HepG2 (cell line): ENCODE results near the gene PIGL. TPM values are rescaled to one million over a fixed set of nuclear protein-coding genes. Genes with fewer than 3 reads are reported as not detected.

ENCODE experiments used
- ATAC-seq: fragments of 200-7000 bp; cut with Tn5 transposase; 3 replicates; pipeline ENCODE4 v1.9.1; 2020; ENCODE audit warnings: mild to moderate bottlenecking, moderate library complexity
- BruUV-seq: library from RNA; stranded (reverse); fragments of 400-500 nt; replicated peaks from 2 replicates; lab custom pipeline; 2021; lab: Mats Ljungman, UMichigan
- CTCF ChIA-PET: fragments of 300-600 bp; formaldehyde crosslinking; extraction: SDS; loops from one replicate; lab custom pipeline; 2021; ENCODE audit warnings: low total read pairs, inconsistent platforms, low intra/inter-chr PET ratio; lab: Yijun Ruan, JAX
- POLR2A ChIA-PET: fragments of 350-600 bp; sonication (Branson Sonifier 250); formaldehyde crosslinking; loops from one replicate; lab custom pipeline; 2020; ENCODE audit warnings: antibody characterized with exemption, inconsistent platforms; lab: Yijun Ruan, JAX
- DNase-seq: peaks from one replicate; pipeline ENCODE4 v3.0.0-alpha.2; 2015; ENCODE audit warnings: low spot score
- FAIRE-seq: peaks from 3 replicates; lab custom pipeline; 2011; peaks lifted over from hg19 to GRCh38; lab: Jason Lieb, UNC
- H2AFZ ChIP-seq: one replicate; pipeline ENCODE4 v1.6.1; 2011; ENCODE audit warnings: low read length, inconsistent platforms
- H3K27ac ChIP-seq: fragments of 300-600 bp; 3 replicates; pipeline ENCODE4 v1.8.0; 2011; ENCODE audit warnings: mixed run types, mild to moderate bottlenecking, mixed read lengths, low read length, inconsistent platforms; ENCODE audit not compliant: insufficient read depth; ENCODE audit errors: extremely low read length
- H3K27me3 ChIP-seq, 2 experiments: fragments of 200-600 bp in 1 of 2; 2 replicates in 1 of 2; 3 replicates in 1 of 2; pipeline versions ENCODE4 v1.6.0 to v1.8.0; 2011; ENCODE audit warnings: low read length in 2 of 2, mild to moderate bottlenecking in 2 of 2, moderate library complexity in 2 of 2, inconsistent platforms in 1 of 2; ENCODE audit not compliant: insufficient read depth in 2 of 2, control insufficient read depth in 1 of 2
- H3K36me3 ChIP-seq, 2 experiments: fragments of 200-600 bp in 1 of 2; replicated peaks in 1 of 2; 2 replicates in 1 of 2; 3 replicates in 1 of 2; pipeline versions ENCODE4 v1.5.1 to v1.8.0; 2011; ENCODE audit warnings: low read length in 2 of 2, inconsistent platforms in 1 of 2; ENCODE audit not compliant: insufficient read depth in 2 of 2, control insufficient read depth in 1 of 2
- H3K4me1 ChIP-seq: 2 replicates; pipeline ENCODE4 v1.5.1; 2012; ENCODE audit warnings: low read length, inconsistent platforms; ENCODE audit not compliant: insufficient read depth
- H3K4me2 ChIP-seq: 2 replicates; pipeline ENCODE4 v1.6.0; 2011; ENCODE audit warnings: low read depth, low read length, inconsistent platforms
- H3K4me3 ChIP-seq, 3 experiments: fragments of 200-600 bp in 1 of 3; sonication (generic), shearing (Covaris generic) in 1 of 3; replicated peaks in 1 of 3; 2 replicates each; pipeline ENCODE4 v1.5.1; 2011 to 2016; ENCODE audit warnings: low read length in 3 of 3, inconsistent platforms in 2 of 3, low read depth in 2 of 3, mild to moderate bottlenecking in 2 of 3, control low read depth in 1 of 3, mixed read lengths in 1 of 3; ENCODE audit not compliant: insufficient read depth in 1 of 3
- H3K79me2 ChIP-seq: one replicate; pipeline ENCODE4 v1.6.1; 2011; ENCODE audit warnings: low read length, inconsistent platforms; ENCODE audit not compliant: insufficient read depth
- H3K9ac ChIP-seq: 2 replicates; pipeline ENCODE4 v1.6.0; 2011; ENCODE audit warnings: mild to moderate bottlenecking, low read depth, low read length, inconsistent platforms; ENCODE audit not compliant: insufficient read depth
- H3K9me3 ChIP-seq: 2 replicates; pipeline ENCODE4 v1.5.1; 2012; ENCODE audit warnings: mild to moderate bottlenecking, low read length
- H4K20me1 ChIP-seq: 2 replicates; pipeline ENCODE4 v1.6.0; 2011; ENCODE audit warnings: inconsistent platforms, mild to moderate bottlenecking, low read length, moderate library complexity; ENCODE audit not compliant: insufficient read depth
- AGO1 ChIP-seq: fragments of 200-400 bp; formaldehyde crosslinking; IDR thresholded peaks from 2 replicates; pipeline ENCODE4 v1.6.1; 2017; ENCODE audit warnings: mild to moderate bottlenecking, low read depth, low read length, moderate library complexity; ENCODE audit not compliant: poor library complexity, severe bottlenecking
- CTCF ChIP-seq: sonication (generic); formaldehyde crosslinking; IDR thresholded peaks from 2 replicates; pipeline ENCODE4 v1.5.0; 2020; ENCODE audit warnings: mild to moderate bottlenecking, missing genetic modification reagents, moderate library complexity
- EP300 ChIP-seq, 3 experiments: sonication (generic) in 1 of 3; formaldehyde crosslinking in 1 of 3; IDR thresholded peaks; 2 replicates each; pipeline versions ENCODE4 v1.5.1 to v1.6.1; 2011 to 2020; ENCODE audit warnings: low read depth in 2 of 3, low read length in 2 of 3, borderline replicate concordance in 1 of 3, improper control_type of control experiment in 1 of 3, mild to moderate bottlenecking in 1 of 3, missing genetic modification reagents in 1 of 3, moderate library complexity in 1 of 3
- FIP1L1 ChIP-seq: fragments of 200-400 bp; formaldehyde crosslinking; IDR thresholded peaks from 2 replicates; pipeline ENCODE4 v1.6.1; 2018; ENCODE audit warnings: low read depth, mild to moderate bottlenecking, low read length, moderate library complexity, borderline replicate concordance; ENCODE audit not compliant: insufficient read depth
- GLI4 ChIP-seq: sonication (generic); formaldehyde crosslinking; IDR thresholded peaks from 2 replicates; pipeline ENCODE4 v1.5.1; 2020; ENCODE audit warnings: missing genetic modification reagents, mild to moderate bottlenecking, moderate library complexity, borderline replicate concordance
- HNRNPH1 ChIP-seq: fragments of 200-400 bp; formaldehyde crosslinking; optimal IDR thresholded peaks from 2 replicates; pipeline ENCODE3; 2017; ENCODE audit warnings: mild to moderate bottlenecking, low read depth, low read length
- MAFK ChIP-seq, 2 experiments: IDR thresholded peaks in 1 of 2; conservative IDR thresholded peaks in 1 of 2; 2 replicates each; pipeline ENCODE4 v1.6.1; 2011; ENCODE audit warnings: improper control_type of control experiment in 2 of 2, low read length in 2 of 2
- NFYC ChIP-seq: IDR thresholded peaks from 2 replicates; pipeline ENCODE4 v1.6.1; 2016; ENCODE audit warnings: missing genetic modification reagents, missing compliant biosample characterization
- NKX3-1 ChIP-seq: sonication (generic); formaldehyde crosslinking; IDR thresholded peaks from 2 replicates; pipeline ENCODE4 v1.5.0; 2020; ENCODE audit warnings: missing genetic modification reagents
- NONO ChIP-seq, 2 experiments: fragments of 450-650 bp in 1 of 2; sonication (generic) in 1 of 2; formaldehyde crosslinking in 1 of 2; IDR thresholded peaks in 1 of 2; conservative IDR thresholded peaks in 1 of 2; 2 replicates each; pipeline versions ENCODE4 v1.6.1 to v1.8.0; 2017 to 2022; ENCODE audit warnings: mild to moderate bottlenecking in 1 of 2, missing genetic modification reagents in 1 of 2, moderate library complexity in 1 of 2
- RCOR2 ChIP-seq: IDR thresholded peaks from 2 replicates; pipeline ENCODE4 v1.6.1; 2016; ENCODE audit warnings: missing biosample characterization, missing genetic modification reagents
- SIN3B ChIP-seq: fragments of 150-350 bp; IDR thresholded peaks from 2 replicates; pipeline ENCODE4 v1.6.1; 2014; ENCODE audit warnings: low read length
- TBX3 ChIP-seq: fragments of 450-650 bp; IDR thresholded peaks from 2 replicates; pipeline ENCODE4 v1.6.1; 2017; ENCODE audit warnings: antibody characterized with exemption, mild to moderate bottlenecking, inconsistent platforms, borderline replicate concordance
- TOPORS ChIP-seq: sonication (generic); formaldehyde crosslinking; IDR thresholded peaks from 2 replicates; pipeline ENCODE4 v1.8.0; 2023; ENCODE audit warnings: mild to moderate bottlenecking, missing genetic modification reagents
- ZNF24 ChIP-seq: fragments of 450-650 bp; IDR thresholded peaks from 2 replicates; pipeline ENCODE4 v1.6.1; 2017; ENCODE audit warnings: antibody characterized with exemption, mild to moderate bottlenecking
- ZNF33A ChIP-seq: sonication (generic); formaldehyde crosslinking; IDR thresholded peaks from 2 replicates; pipeline ENCODE4 v1.5.1; 2020; ENCODE audit warnings: missing genetic modification reagents, mild to moderate bottlenecking, moderate library complexity, borderline replicate concordance
- ZNF563 ChIP-seq: sonication (generic); formaldehyde crosslinking; IDR thresholded peaks from 2 replicates; pipeline ENCODE4 v1.8.0; 2022; ENCODE audit warnings: mild to moderate bottlenecking, moderate library complexity, missing genetic modification reagents
- ZSCAN25 ChIP-seq: sonication (generic); formaldehyde crosslinking; IDR thresholded peaks from 2 replicates; pipeline ENCODE4 v1.8.0; 2022; ENCODE audit warnings: mild to moderate bottlenecking, missing genetic modification reagents
- WGBS: methylation state at CpG from one replicate; pipeline ENCODE4 v1.1.6; 2017; ENCODE audit warnings: low lambda C conversion rate; 5-methylcytosine and 5-hydroxymethylcytosine counted together
- in situ Hi-C: cut with HindIII; loops from 2 replicates; pipeline ENCODE4 v1.10.0; 2017; ENCODE audit warnings: low pct_unique_long_range_greater_than_20kb; ENCODE audit not compliant: extremely low pct_ligation_motif_present
- intact Hi-C: fragments of 100-400 bp; cut with micrococcal nuclease; formaldehyde crosslinking; loops from one replicate; pipeline ENCODE4 v1.10.0; 2022; ENCODE audit not compliant: unreplicated experiment
- polyA plus RNA-seq, 8 experiments: library from polyadenylated mRNA; depleted of rRNA in 3 of 8; stranded (reverse) in 7 of 8; unstranded in 1 of 8; fragments of >200 nt; fragmentation: Illumina TruSeq in 4 of 8; extraction: Trizol in 4 of 8; gene quantifications; 2 replicates each; pipeline versions ENCODE4 v1.2.1 to v1.2.3, GENCODE V29; 2011 to 2016; ENCODE audit warnings: low read depth in 4 of 8, missing spikeins in 1 of 8, mixed read lengths in 1 of 8; ENCODE audit not compliant: insufficient read depth in 1 of 8
- total RNA-seq, 5 experiments: library from RNA; depleted of rRNA; stranded (reverse); fragments of >200 nt; fragmentation: Illumina TruSeq; extraction: Trizol; gene quantifications; 2 replicates each; pipeline ENCODE4 v1.2.3, GENCODE V29; 2016; ENCODE audit warnings: low read depth in 1 of 5
- TF ChIP-seq, protein P1 (sequence below): sonication (generic); formaldehyde crosslinking; IDR thresholded peaks from 2 replicates; pipeline ENCODE4 v1.9.0; 2021; ENCODE audit warnings: missing genetic modification reagents, borderline replicate concordance
- TF ChIP-seq, protein P2 (sequence below): IDR thresholded peaks from 2 replicates; pipeline ENCODE4 v1.6.1; 2016; ENCODE audit warnings: low read depth, borderline replicate concordance

The PIGL gene
- total and polyA plus RNA-seq, 2 of the 13 experiments (the other 11 are each of a cell fraction or from before 2014, with no cell fraction given) = 28.5 to 63.8 TPM

DNA sequence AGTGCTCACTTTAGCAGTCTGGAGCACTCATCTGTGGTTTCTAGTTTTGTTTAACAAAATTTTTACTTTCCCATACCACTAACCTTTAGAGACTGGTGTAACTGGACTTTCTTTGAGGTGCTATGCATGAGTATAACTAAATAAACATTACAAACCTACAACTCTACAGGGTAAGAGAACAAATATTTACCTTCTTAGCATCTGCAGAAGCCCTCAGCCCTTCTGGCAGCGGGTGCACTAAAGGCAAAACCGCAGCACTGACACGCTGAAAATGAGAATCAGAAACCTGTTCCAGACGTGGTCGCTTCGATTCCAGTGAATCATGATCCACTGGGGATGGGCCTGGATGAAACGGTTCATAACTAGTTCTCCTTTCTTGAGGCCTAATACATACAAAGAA, 45.4 kb upstream of the PIGL start:
- 13% methylated on average over 7 of the region's 7 CpGs for WGBS
- Histone ChIP-seq H3K9ac (no peak overlapping the region), H3K9me3 (no peaks in the 10 kb centered on the region), H3K27me3 (no peaks in the 10 kb centered on the region), H3K79me2 (peaks cover 29% of the 10 kb centered on the region), H3K36me3 (peaks cover 0 to 9% of the 10 kb centered on the region in 2 experiments; a peak in 2 of 5 replicates), H3K27ac (peak overlapping the region; percentile 19), H4K20me1 (peaks cover 13% of the 10 kb centered on the region), H3K4me3 (no peak overlapping the region), H2AFZ (no peak overlapping the region), H3K4me1 (peaks cover 25% of the 10 kb centered on the region), H3K4me2 (peak overlapping the region; percentile 38)
- intact Hi-C loops = no loop called here
- CTCF ChIA-PET = no interaction called here
- ATAC-seq = peak; percentile 78
- in situ Hi-C loops = no loop called here
- no peak for FAIRE-seq
- no TSS peak for BruUV-seq
- POLR2A ChIA-PET = no interaction called here
- peak; percentile 48 for DNase-seq
- no peak for TF ChIP-seq SIN3B
- no peak for TF ChIP-seq GLI4 (CRISPR knock-in tag)
- TF ChIP-seq RCOR2 (CRISPR knock-in tag) = peak; percentile 30; the same call in 1 of the 2 replicates
- no peak for TF ChIP-seq CTCF (CRISPR knock-in tag)
- TF ChIP-seq ZNF24 = no peak
- no peak for TF ChIP-seq NFYC
- TF ChIP-seq HNRNPH1 = no peak
- TF ChIP-seq TOPORS (CRISPR knock-in tag) = no peak
- TF ChIP-seq ZNF563 (CRISPR knock-in tag) = no peak
- no peak for TF ChIP-seq NONO (IDR thresholded peaks at IDR 0.05)
- TF ChIP-seq NONO (CRISPR knock-in tag; conservative IDR thresholded peaks at IDR 0.05) = no peak
- no peak for TF ChIP-seq ZNF33A (CRISPR knock-in tag)
- peak in 1 of 2 experiments; percentile 26; a peak in 1 of 4 replicates for TF ChIP-seq EP300 (IDR thresholded peaks at IDR 0.05; ENCODE audit: low read depth in 2 of 2, low read length in 2 of 2)
- TF ChIP-seq EP300 (CRISPR knock-in tag; IDR thresholded peaks at IDR 0.05; ENCODE audit: borderline replicate concordance) = no peak
- TF ChIP-seq, protein P1, sequence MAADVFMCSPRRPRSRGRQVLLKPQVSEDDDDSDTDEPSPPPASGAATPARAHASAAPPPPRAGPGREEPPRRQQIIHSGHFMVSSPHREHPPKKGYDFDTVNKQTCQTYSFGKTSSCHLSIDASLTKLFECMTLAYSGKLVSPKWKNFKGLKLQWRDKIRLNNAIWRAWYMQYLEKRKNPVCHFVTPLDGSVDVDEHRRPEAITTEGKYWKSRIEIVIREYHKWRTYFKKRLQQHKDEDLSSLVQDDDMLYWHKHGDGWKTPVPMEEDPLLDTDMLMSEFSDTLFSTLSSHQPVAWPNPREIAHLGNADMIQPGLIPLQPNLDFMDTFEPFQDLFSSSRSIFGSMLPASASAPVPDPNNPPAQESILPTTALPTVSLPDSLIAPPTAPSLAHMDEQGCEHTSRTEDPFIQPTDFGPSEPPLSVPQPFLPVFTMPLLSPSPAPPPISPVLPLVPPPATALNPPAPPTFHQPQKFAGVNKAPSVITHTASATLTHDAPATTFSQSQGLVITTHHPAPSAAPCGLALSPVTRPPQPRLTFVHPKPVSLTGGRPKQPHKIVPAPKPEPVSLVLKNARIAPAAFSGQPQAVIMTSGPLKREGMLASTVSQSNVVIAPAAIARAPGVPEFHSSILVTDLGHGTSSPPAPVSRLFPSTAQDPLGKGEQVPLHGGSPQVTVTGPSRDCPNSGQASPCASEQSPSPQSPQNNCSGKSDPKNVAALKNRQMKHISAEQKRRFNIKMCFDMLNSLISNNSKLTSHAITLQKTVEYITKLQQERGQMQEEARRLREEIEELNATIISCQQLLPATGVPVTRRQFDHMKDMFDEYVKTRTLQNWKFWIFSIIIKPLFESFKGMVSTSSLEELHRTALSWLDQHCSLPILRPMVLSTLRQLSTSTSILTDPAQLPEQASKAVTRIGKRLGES (CRISPR knock-in tag) = no peak
- TF ChIP-seq, protein P2, sequence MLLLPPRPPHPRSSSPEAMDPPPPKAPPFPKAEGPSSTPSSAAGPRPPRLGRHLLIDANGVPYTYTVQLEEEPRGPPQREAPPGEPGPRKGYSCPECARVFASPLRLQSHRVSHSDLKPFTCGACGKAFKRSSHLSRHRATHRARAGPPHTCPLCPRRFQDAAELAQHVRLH (CRISPR knock-in tag) = no peak
- TF ChIP-seq MAFK (conservative IDR thresholded peaks at IDR 0.05 in 1 of 2, IDR thresholded peaks at IDR 0.05 in 1 of 2; ENCODE audit: low read length in 2 of 2) = no peak
- no peak for TF ChIP-seq NKX3-1 (CRISPR knock-in tag)
- TF ChIP-seq FIP1L1 = no peak
- no peak for TF ChIP-seq AGO1
- no peak for TF ChIP-seq ZSCAN25 (CRISPR knock-in tag)
- no peak for TF ChIP-seq TBX3
